Measurements from ENCODE around the gene ZNF530. TPM values are rescaled to one million over a fixed set of nuclear protein-coding genes. Genes with fewer than 3 reads are reported as not detected.

ZNF530 gene
- total RNA-seq, 1 experiment from 2014 or later: 3.8 TPM

- TF ChIP-seq, protein P1, sequence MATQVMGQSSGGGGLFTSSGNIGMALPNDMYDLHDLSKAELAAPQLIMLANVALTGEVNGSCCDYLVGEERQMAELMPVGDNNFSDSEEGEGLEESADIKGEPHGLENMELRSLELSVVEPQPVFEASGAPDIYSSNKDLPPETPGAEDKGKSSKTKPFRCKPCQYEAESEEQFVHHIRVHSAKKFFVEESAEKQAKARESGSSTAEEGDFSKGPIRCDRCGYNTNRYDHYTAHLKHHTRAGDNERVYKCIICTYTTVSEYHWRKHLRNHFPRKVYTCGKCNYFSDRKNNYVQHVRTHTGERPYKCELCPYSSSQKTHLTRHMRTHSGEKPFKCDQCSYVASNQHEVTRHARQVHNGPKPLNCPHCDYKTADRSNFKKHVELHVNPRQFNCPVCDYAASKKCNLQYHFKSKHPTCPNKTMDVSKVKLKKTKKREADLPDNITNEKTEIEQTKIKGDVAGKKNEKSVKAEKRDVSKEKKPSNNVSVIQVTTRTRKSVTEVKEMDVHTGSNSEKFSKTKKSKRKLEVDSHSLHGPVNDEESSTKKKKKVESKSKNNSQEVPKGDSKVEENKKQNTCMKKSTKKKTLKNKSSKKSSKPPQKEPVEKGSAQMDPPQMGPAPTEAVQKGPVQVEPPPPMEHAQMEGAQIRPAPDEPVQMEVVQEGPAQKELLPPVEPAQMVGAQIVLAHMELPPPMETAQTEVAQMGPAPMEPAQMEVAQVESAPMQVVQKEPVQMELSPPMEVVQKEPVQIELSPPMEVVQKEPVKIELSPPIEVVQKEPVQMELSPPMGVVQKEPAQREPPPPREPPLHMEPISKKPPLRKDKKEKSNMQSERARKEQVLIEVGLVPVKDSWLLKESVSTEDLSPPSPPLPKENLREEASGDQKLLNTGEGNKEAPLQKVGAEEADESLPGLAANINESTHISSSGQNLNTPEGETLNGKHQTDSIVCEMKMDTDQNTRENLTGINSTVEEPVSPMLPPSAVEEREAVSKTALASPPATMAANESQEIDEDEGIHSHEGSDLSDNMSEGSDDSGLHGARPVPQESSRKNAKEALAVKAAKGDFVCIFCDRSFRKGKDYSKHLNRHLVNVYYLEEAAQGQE (IDR thresholded peaks at IDR 0.05; ENCODE audit: low read depth): no peak
- TF ChIP-seq EZH2 (IDR thresholded peaks at IDR 0.05) (no peak), YY1 (IDR thresholded peaks at IDR 0.05; ENCODE audit: extremely low read depth, insufficient replicate concordance, low read depth, low read length) (no peak), ZFX (IDR thresholded peaks at IDR 0.05) (no peak)
Observed at GRCh38 chr19:57576661-57577060, 23.0 kb upstream of the ZNF530 start (continued).

DNA sequence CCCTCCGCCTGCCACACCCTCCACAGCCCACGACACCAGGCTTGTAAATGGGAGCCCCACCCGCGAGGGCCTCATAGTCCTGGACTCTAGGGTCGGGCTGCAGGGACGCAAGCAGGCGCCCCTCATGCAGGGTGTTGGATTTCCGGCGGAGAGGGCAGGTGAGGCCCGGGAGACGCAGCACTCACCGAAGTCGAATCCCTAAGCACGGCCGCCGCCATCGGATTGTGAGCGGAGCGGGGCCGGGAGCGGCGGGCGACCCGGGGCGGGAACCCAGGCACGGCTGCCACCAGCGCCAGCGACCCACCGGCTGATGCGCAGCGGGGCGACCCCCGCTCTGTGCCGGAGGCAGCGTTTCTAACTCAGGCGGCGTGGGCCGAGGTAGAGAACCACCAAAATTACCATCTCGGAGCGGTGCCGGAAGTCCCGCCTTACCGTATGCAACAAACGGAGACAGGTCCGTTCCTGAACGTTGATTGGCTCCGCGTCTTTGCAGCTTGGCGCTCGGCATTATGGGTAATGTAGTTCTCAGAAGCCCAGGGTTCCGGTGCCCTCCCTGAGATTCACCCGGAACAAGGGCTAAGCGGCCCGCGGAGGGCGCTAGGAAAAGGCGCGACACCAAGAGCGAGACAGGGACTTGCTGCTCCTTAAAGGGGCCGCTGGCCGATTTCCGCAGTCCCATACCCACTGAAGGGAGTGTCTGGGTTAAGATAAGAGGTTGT is 21.0 kb upstream of the ZNF530 start, which contains the start of gene ZNF416:
Gene ZNF416, minus strand, starts transcription at position 425 of the 719 bp plus-strand sequence. Its CDS starts 207 bp downstream, at position 218.
- H2AFZ ChIP-seq (ENCODE audit: low read depth, low read length, poor library complexity, severe bottlenecking): peak within 1 kb of the TSS; percentile 78
- peaks cover 4 to 20% of the 10 kb centered on the region in 2 experiments for H3K36me3 ChIP-seq (ENCODE audit: control insufficient read depth in 1 of 2, insufficient read depth in 2 of 2, low read length in 2 of 2)
- ATAC-seq (peak; percentile 95), DNase-seq (ENCODE audit: low read depth, low spot score) (peak; percentile 99)
- H3K9me3 ChIP-seq (ENCODE audit: control insufficient read depth in 1 of 2, insufficient read depth in 1 of 2, low read depth in 1 of 2, low read length in 2 of 2): peaks cover 25 to 32% of the 10 kb centered on the region in 2 experiments; a peak in 3 of 4 replicates
- RAD21 ChIA-PET (ENCODE audit: low non-redundant PET in 1 of 2, low total read pairs in 2 of 2, uncharacterized antibody in 2 of 2, unreplicated experiment in 2 of 2): interaction anchor here in 1 of 2 experiments (0.6 kb wide), 1 partner anchor 178 kb away, joined by 3 read pairs; no protein-coding TSS in a partner anchor
- CTCF ChIA-PET: no interaction called here
- H3K27ac ChIP-seq (ENCODE audit: low read depth, low read length): peak within 1 kb of the TSS; percentile 68
- peaks cover 10% of the 10 kb centered on the region; the same call in 1 of the 2 replicates for H3K79me2 ChIP-seq (ENCODE audit: insufficient read depth, low read length)
- H3K4me2 ChIP-seq (ENCODE audit: low read length): peak within 1 kb of the TSS; percentile 90
- no peaks in the 10 kb centered on the region for H3K9me2 ChIP-seq (ENCODE audit: insufficient read depth)
- H3K9ac ChIP-seq (ENCODE audit: low read length): peak within 1 kb of the TSS; percentile 59
- no TSS peak for BruUV-seq (replicated peaks)
- peak within 1 kb of the TSS; percentile 74 to 78 for H3K4me3 ChIP-seq (replicated peaks in 1 of 2; ENCODE audit: low read depth in 1 of 2, low read length in 2 of 2)
- POLR2A ChIA-PET: no interaction called here
- H3K4me1 ChIP-seq (ENCODE audit: control insufficient read depth in 1 of 2, insufficient read depth in 2 of 2, low read length in 2 of 2): peaks cover 2 to 18% of the 10 kb centered on the region in 2 experiments; a peak in 3 of 4 replicates
- no peaks in the 10 kb centered on the region for H4K20me1 ChIP-seq (ENCODE audit: insufficient read depth)
- H3K27me3 ChIP-seq (ENCODE audit: insufficient read depth, low read length): no peaks in the 10 kb centered on the region
- intact Hi-C loops (cut with micrococcal nuclease): loop anchor here (1.0 to 10.0 kb wide), 6 partner anchors 21 to 338 kb away; partner anchors contain the start of genes ZNF134, ZNF17, ZNF417 and ZNF530
- TF ChIP-seq EGR1 (IDR thresholded peaks at IDR 0.05; ENCODE audit: low read depth) (no peak), ELF1 (IDR thresholded peaks at IDR 0.05; ENCODE audit: borderline replicate concordance, low read depth) (peak; percentile 87), JUND (IDR thresholded peaks at IDR 0.05) (no peak), CBX3 (IDR thresholded peaks at IDR 0.05; ENCODE audit: low read depth) (peak; percentile 84), RAD21 (IDR thresholded peaks at IDR 0.05; ENCODE audit: low read depth) (0 out of 2 replicates have a peak, but pooled peaks have one; percentile 31), ZNF274 (IDR thresholded peaks at IDR 0.05; ENCODE audit: low read depth, low read length) (no peak), EZH2 (IDR thresholded peaks at IDR 0.05) (no peak)
- TF ChIP-seq, protein P2, sequence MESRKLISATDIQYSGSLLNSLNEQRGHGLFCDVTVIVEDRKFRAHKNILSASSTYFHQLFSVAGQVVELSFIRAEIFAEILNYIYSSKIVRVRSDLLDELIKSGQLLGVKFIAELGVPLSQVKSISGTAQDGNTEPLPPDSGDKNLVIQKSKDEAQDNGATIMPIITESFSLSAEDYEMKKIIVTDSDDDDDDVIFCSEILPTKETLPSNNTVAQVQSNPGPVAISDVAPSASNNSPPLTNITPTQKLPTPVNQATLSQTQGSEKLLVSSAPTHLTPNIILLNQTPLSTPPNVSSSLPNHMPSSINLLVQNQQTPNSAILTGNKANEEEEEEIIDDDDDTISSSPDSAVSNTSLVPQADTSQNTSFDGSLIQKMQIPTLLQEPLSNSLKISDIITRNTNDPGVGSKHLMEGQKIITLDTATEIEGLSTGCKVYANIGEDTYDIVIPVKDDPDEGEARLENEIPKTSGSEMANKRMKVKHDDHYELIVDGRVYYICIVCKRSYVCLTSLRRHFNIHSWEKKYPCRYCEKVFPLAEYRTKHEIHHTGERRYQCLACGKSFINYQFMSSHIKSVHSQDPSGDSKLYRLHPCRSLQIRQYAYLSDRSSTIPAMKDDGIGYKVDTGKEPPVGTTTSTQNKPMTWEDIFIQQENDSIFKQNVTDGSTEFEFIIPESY (IDR thresholded peaks at IDR 0.05; ENCODE audit: extremely low read depth, insufficient replicate concordance, low read length): peak; percentile 22
- TF ChIP-seq, protein P3, sequence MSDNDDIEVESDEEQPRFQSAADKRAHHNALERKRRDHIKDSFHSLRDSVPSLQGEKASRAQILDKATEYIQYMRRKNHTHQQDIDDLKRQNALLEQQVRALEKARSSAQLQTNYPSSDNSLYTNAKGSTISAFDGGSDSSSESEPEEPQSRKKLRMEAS (IDR thresholded peaks at IDR 0.05): peak; percentile 79
- TF ChIP-seq, protein P1 (IDR thresholded peaks at IDR 0.05; ENCODE audit: low read depth): no peak

Data from HCT116 (cell line).